ENCODE data around the gene PTK7.
"Not testable (repeated sequence)": the region's sequence is repeated elsewhere in the genome, so short reads cannot be mapped to it uniquely, and the experiment has no call there.

PTK7 gene

GRCh38 chr6:43107344-43108062, 31.4 kb downstream of the PTK7 start:
- no peaks in the 10 kb centered on the region for H3K36me3 ChIP-seq (ENCODE audit: insufficient read depth, low read depth, low read length)
- H3K9me3 ChIP-seq (ENCODE audit: insufficient read depth, low read depth, low read length), result no peaks in the 10 kb centered on the region
- no peaks in the 10 kb centered on the region for H3K27me3 ChIP-seq (ENCODE audit: insufficient read depth, low read length)
- H3K9ac ChIP-seq (ENCODE audit: low read depth, low read length), result no peak overlapping the region
- H3K27ac ChIP-seq (ENCODE audit: low read length), result no peak overlapping the region
- H3K4me3 ChIP-seq (ENCODE audit: low read length), result no peak overlapping the region
- H3K4me1 ChIP-seq (ENCODE audit: insufficient read depth, low read length), result peaks cover 18% of the 10 kb centered on the region

GRCh38 chr6:43113431-43114260, 37.5 kb downstream of the PTK7 start:
- no peaks in the 10 kb centered on the region for H3K36me3 ChIP-seq (ENCODE audit: insufficient read depth, low read depth, low read length)
- no peaks in the 10 kb centered on the region for H3K27me3 ChIP-seq (ENCODE audit: insufficient read depth, low read length)
- no peak overlapping the region for H3K27ac ChIP-seq (ENCODE audit: low read length)
- H3K4me3 ChIP-seq (ENCODE audit: low read length), result no peak overlapping the region
- H3K9me3 ChIP-seq (ENCODE audit: insufficient read depth, low read depth, low read length), result no peaks in the 10 kb centered on the region
- peaks cover 9% of the 10 kb centered on the region; the same call in 1 of the 2 replicates for H3K4me1 ChIP-seq (ENCODE audit: insufficient read depth, low read length)
- H3K9ac ChIP-seq (ENCODE audit: low read depth, low read length), result peak overlapping the region; percentile 60; the same call in 1 of the 2 replicates

GRCh38 chr6:43115365-43115764, 39.3 kb downstream of the PTK7 start:
- Histone ChIP-seq H3K27me3 (ENCODE audit: insufficient read depth, low read length) (no peaks in the 10 kb centered on the region), H3K4me3 (ENCODE audit: low read length) (no peak overlapping the region), H3K4me1 (ENCODE audit: insufficient read depth, low read length) (peaks cover 9% of the 10 kb centered on the region; the same call in 1 of the 2 replicates), H3K27ac (ENCODE audit: low read length) (no peak overlapping the region), H3K36me3 (ENCODE audit: insufficient read depth, low read depth, low read length) (no peaks in the 10 kb centered on the region), H3K9me3 (ENCODE audit: insufficient read depth, low read depth, low read length) (no peaks in the 10 kb centered on the region), H3K9ac (ENCODE audit: low read depth, low read length) (no peak overlapping the region)

- not testable (repeated sequence) for H3K27ac ChIP-seq (ENCODE audit: low read length)
Observed at GRCh38 chr6:43117466-43117865, 41.4 kb downstream of the PTK7 start.

GRCh38 chr6:43119482-43119881, 43.4 kb downstream of the PTK7 start:
- no peak overlapping the region for H3K4me3 ChIP-seq (ENCODE audit: low read length)
- no peak overlapping the region for H3K27ac ChIP-seq (ENCODE audit: low read length)
- peaks cover 14% of the 10 kb centered on the region for H3K4me1 ChIP-seq (ENCODE audit: insufficient read depth, low read length)
- H3K36me3 ChIP-seq (ENCODE audit: insufficient read depth, low read depth, low read length), result no peaks in the 10 kb centered on the region
- no peaks in the 10 kb centered on the region for H3K9me3 ChIP-seq (ENCODE audit: insufficient read depth, low read depth, low read length)
- no peaks in the 10 kb centered on the region for H3K27me3 ChIP-seq (ENCODE audit: insufficient read depth, low read length)
- no peak overlapping the region for H3K9ac ChIP-seq (ENCODE audit: low read depth, low read length)

More at GRCh38 chr6:43117466-43117865, 41.4 kb downstream of the PTK7 start:
- not testable (repeated sequence) for H3K27me3 ChIP-seq (ENCODE audit: insufficient read depth, low read length); H3K36me3 ChIP-seq (ENCODE audit: insufficient read depth, low read depth, low read length); H3K4me3 ChIP-seq (ENCODE audit: low read length); H3K9me3 ChIP-seq (ENCODE audit: insufficient read depth, low read depth, low read length)
- H3K9ac ChIP-seq (ENCODE audit: low read depth, low read length), result peak overlapping the region; percentile 24; the same call in 1 of the 2 replicates
- peaks cover 12% of the 10 kb centered on the region; the same call in 1 of the 2 replicates for H3K4me1 ChIP-seq (ENCODE audit: insufficient read depth, low read length)

- no peak overlapping the region for H3K4me3 ChIP-seq (ENCODE audit: low read length)
- no peak overlapping the region for H3K27ac ChIP-seq (ENCODE audit: low read length)
- no peaks in the 10 kb centered on the region for H3K9me3 ChIP-seq (ENCODE audit: insufficient read depth, low read depth, low read length)
- no peaks in the 10 kb centered on the region for H3K36me3 ChIP-seq (ENCODE audit: insufficient read depth, low read depth, low read length)
- H3K4me1 ChIP-seq (ENCODE audit: insufficient read depth, low read length), result peaks cover 13% of the 10 kb centered on the region
- no peak overlapping the region for H3K9ac ChIP-seq (ENCODE audit: low read depth, low read length)
- no peaks in the 10 kb centered on the region for H3K27me3 ChIP-seq (ENCODE audit: insufficient read depth, low read length)
Observed at GRCh38 chr6:43120101-43120763, 44.1 kb downstream of the PTK7 start.

- H3K27ac ChIP-seq (ENCODE audit: low read length), result no peak overlapping the region
- H3K4me1 ChIP-seq (ENCODE audit: insufficient read depth, low read length), result peaks cover 14% of the 10 kb centered on the region
- no peaks in the 10 kb centered on the region for H3K36me3 ChIP-seq (ENCODE audit: insufficient read depth, low read depth, low read length)
- no peaks in the 10 kb centered on the region for H3K27me3 ChIP-seq (ENCODE audit: insufficient read depth, low read length)
- H3K9me3 ChIP-seq (ENCODE audit: insufficient read depth, low read depth, low read length), result no peaks in the 10 kb centered on the region
- H3K4me3 ChIP-seq (ENCODE audit: low read length), result no peak overlapping the region
- no peak overlapping the region for H3K9ac ChIP-seq (ENCODE audit: low read depth, low read length)
Observed at GRCh38 chr6:43120944-43121913, 45.1 kb downstream of the PTK7 start.

GRCh38 chr6:43122146-43122545, 46.0 kb downstream of the PTK7 start:
- no peak overlapping the region for H3K27ac ChIP-seq (ENCODE audit: low read length)
- H3K9ac ChIP-seq (ENCODE audit: low read depth, low read length), result no peak overlapping the region
- H3K4me3 ChIP-seq (ENCODE audit: low read length), result no peak overlapping the region
- H3K9me3 ChIP-seq (ENCODE audit: insufficient read depth, low read depth, low read length), result no peaks in the 10 kb centered on the region
- H3K36me3 ChIP-seq (ENCODE audit: insufficient read depth, low read depth, low read length), result no peaks in the 10 kb centered on the region
- no peaks in the 10 kb centered on the region for H3K27me3 ChIP-seq (ENCODE audit: insufficient read depth, low read length)
- peaks cover 16% of the 10 kb centered on the region for H3K4me1 ChIP-seq (ENCODE audit: insufficient read depth, low read length)

- Histone ChIP-seq H3K9me3 (ENCODE audit: insufficient read depth, low read depth, low read length) (no peaks in the 10 kb centered on the region), H3K4me3 (ENCODE audit: low read length) (no peak overlapping the region), H3K27me3 (ENCODE audit: insufficient read depth, low read length) (no peaks in the 10 kb centered on the region), H3K9ac (ENCODE audit: low read depth, low read length) (peak overlapping the region; percentile 56; the same call in 1 of the 2 replicates), H3K4me1 (ENCODE audit: insufficient read depth, low read length) (peaks cover 16% of the 10 kb centered on the region), H3K27ac (ENCODE audit: low read length) (no peak overlapping the region), H3K36me3 (ENCODE audit: insufficient read depth, low read depth, low read length) (no peaks in the 10 kb centered on the region)
Observed at GRCh38 chr6:43123461-43124314, 47.6 kb downstream of the PTK7 start.

- H3K36me3 ChIP-seq (ENCODE audit: insufficient read depth, low read depth, low read length), result no peaks in the 10 kb centered on the region
- no peak overlapping the region for H3K27ac ChIP-seq (ENCODE audit: low read length)
- H3K4me3 ChIP-seq (ENCODE audit: low read length), result no peak overlapping the region
Observed at GRCh38 chr6:43124481-43124880, 48.4 kb downstream of the PTK7 start.

More at GRCh38 chr6:43124481-43124880, 48.4 kb downstream of the PTK7 start:
- Histone ChIP-seq H3K4me1 (ENCODE audit: insufficient read depth, low read length) (peaks cover 16% of the 10 kb centered on the region), H3K9me3 (ENCODE audit: insufficient read depth, low read depth, low read length) (no peaks in the 10 kb centered on the region), H3K9ac (ENCODE audit: low read depth, low read length) (peak overlapping the region; percentile 56; the same call in 1 of the 2 replicates), H3K27me3 (ENCODE audit: insufficient read depth, low read length) (no peaks in the 10 kb centered on the region)

Data from iPS-20b (cell line).